ENCODE data around the gene HDGF.
A peak's percentile ranks its signal among the peaks of the same experiment; 100 is the strongest.

Gene HDGF

GRCh38 chr1:156725683-156726280, 25.7 kb downstream of the HDGF start:
- DNase-seq (ENCODE audit: low spot score) = peak; percentile 92

GRCh38 chr1:156721535-156721934, 29.9 kb downstream of the HDGF start:
- no peak for DNase-seq (ENCODE audit: low spot score)

- DNase-seq (ENCODE audit: low spot score) = no peak
Measured at GRCh38 chr1:156721131-156721530, 30.3 kb downstream of the HDGF start.

- no peak for DNase-seq (ENCODE audit: low spot score)
Measured at GRCh38 chr1:156717351-156717750, 34.1 kb downstream of the HDGF start.

- no peak for DNase-seq (ENCODE audit: low spot score)
Measured at GRCh38 chr1:156714830-156715229, 36.6 kb downstream of the HDGF start.

GRCh38 chr1:156712626-156713025, 38.8 kb downstream of the HDGF start:
- DNase-seq (ENCODE audit: low spot score) = no peak

- no peak for DNase-seq (ENCODE audit: low spot score)
Measured at GRCh38 chr1:156711011-156711817, 40.3 kb downstream of the HDGF start.

- DNase-seq (ENCODE audit: low spot score) = peak; percentile 62
Measured at GRCh38 chr1:156709757-156710489, 41.6 kb downstream of the HDGF start.

- DNase-seq (ENCODE audit: low spot score) = no peak
Measured at GRCh38 chr1:156709031-156709430, 42.4 kb downstream of the HDGF start.

GRCh38 chr1:156708218-156708661, 43.2 kb downstream of the HDGF start:
- no peak for DNase-seq (ENCODE audit: low spot score)

- DNase-seq (ENCODE audit: low spot score) = no peak
Measured at GRCh38 chr1:156707417-156708217, 43.9 kb downstream of the HDGF start.

GRCh38 chr1:156706657-156707416, 44.6 kb downstream of the HDGF start:
- no peak for DNase-seq (ENCODE audit: low spot score)

GRCh38 chr1:156705918-156706656, 45.4 kb downstream of the HDGF start:
- DNase-seq (ENCODE audit: low spot score) = peak; percentile 35

GRCh38 chr1:156705321-156705917, 46.1 kb downstream of the HDGF start, which contains the start of gene CRABP2:
CRABP2 (minus strand) TSS chr1:156705583; CDS start chr1:156705446, 137 bp downstream.
- DNase-seq (ENCODE audit: low spot score) = no peak

- no peak for DNase-seq (ENCODE audit: low spot score)
Measured at GRCh38 chr1:156704930-156705320, 46.5 kb downstream of the HDGF start.

- no peak for DNase-seq (ENCODE audit: low spot score)
Measured at GRCh38 chr1:156704166-156704711, 47.2 kb downstream of the HDGF start.

- no peak for DNase-seq (ENCODE audit: low spot score)
Measured at GRCh38 chr1:156703741-156704140, 47.7 kb downstream of the HDGF start.

- DNase-seq (ENCODE audit: low spot score) = no peak
Measured at GRCh38 chr1:156703336-156703735, 48.1 kb downstream of the HDGF start.

GRCh38 chr1:156700736-156701531, 50.5 kb downstream of the HDGF start:
- DNase-seq (ENCODE audit: low spot score) = no peak

All from Ammon's horn (tissue), 1 donor.